Subcutaneous abdominal adipose tissue (tissue), 5 donors: ENCODE results near the gene OPN1LW.

Experiments used
- H3K27ac ChIP-seq: one replicate; pipeline ENCODE4 v1.7.0; 2013; ENCODE audit warnings: low read depth, mild to moderate bottlenecking, inconsistent platforms, low read length, moderate library complexity
- H3K27me3 ChIP-seq, 5 donors: one replicate each; pipeline ENCODE4 v1.7.0; 2013; ENCODE audit warnings: low read length in 5 of 5, inconsistent platforms in 1 of 5; ENCODE audit not compliant: control insufficient read depth in 5 of 5, insufficient read depth in 4 of 5
- H3K36me3 ChIP-seq, 5 donors: one replicate each; pipeline ENCODE4 v1.7.0; 2013; ENCODE audit warnings: low read length in 5 of 5; ENCODE audit not compliant: control insufficient read depth in 5 of 5, insufficient read depth in 5 of 5
- H3K4me1 ChIP-seq, 5 donors: one replicate each; pipeline ENCODE4 v1.7.0; 2013; ENCODE audit warnings: low read length in 5 of 5, mild to moderate bottlenecking in 3 of 5, moderate library complexity in 1 of 5; ENCODE audit not compliant: control insufficient read depth in 5 of 5, insufficient read depth in 5 of 5
- H3K4me3 ChIP-seq, 5 donors: one replicate each; pipeline ENCODE4 v1.7.0; 2013; ENCODE audit warnings: low read length in 5 of 5, low read depth in 1 of 5
- H3K9ac ChIP-seq, 5 donors: one replicate each; pipeline ENCODE4 v1.7.0; 2013; ENCODE audit warnings: low read length in 5 of 5, mild to moderate bottlenecking in 4 of 5, moderate library complexity in 3 of 5
- H3K9me3 ChIP-seq, 5 donors: one replicate each; pipeline ENCODE4 v1.7.0; 2013; ENCODE audit warnings: low read length in 5 of 5; ENCODE audit not compliant: control insufficient read depth in 5 of 5
- donor health status: healthy.
- donor health status: healthy.
- donor health status: healthy.
- donor health status: healthy.
- donor health status: healthy.

Gene OPN1LW

DNA sequence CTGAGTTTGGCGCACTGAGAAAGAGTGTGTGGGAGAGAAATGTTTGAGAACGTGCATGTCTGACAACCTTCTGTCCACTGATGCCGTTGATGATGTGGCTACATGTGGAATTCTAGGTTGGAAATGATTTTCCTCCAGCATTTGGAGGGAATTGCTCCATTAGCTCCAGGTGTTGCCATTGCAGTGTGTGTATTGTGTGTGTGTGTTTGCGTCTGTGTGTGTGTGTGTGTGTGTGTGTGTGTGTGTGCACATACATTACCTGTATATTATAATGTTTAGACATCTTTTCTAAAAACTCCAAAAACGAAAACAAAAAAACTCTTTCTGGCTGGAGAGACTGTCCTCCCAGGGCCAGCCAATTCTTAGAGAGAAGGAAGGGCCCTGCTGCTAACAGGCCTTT is 28.3 kb upstream of the OPN1LW start:
- Histone ChIP-seq H3K9me3 (peaks cover 0 to 8% (median 3%) of the 10 kb centered on the region in 5 donors), H3K4me3 (no peak overlapping the region), H3K4me1 (no peaks in the 10 kb centered on the region), H3K36me3 (no peaks in the 10 kb centered on the region), H3K27me3 (peaks cover 2 to 10% (median 6%) of the 10 kb centered on the region in 5 donors), H3K27ac (no peak overlapping the region), H3K9ac (no peak overlapping the region)

DNA sequence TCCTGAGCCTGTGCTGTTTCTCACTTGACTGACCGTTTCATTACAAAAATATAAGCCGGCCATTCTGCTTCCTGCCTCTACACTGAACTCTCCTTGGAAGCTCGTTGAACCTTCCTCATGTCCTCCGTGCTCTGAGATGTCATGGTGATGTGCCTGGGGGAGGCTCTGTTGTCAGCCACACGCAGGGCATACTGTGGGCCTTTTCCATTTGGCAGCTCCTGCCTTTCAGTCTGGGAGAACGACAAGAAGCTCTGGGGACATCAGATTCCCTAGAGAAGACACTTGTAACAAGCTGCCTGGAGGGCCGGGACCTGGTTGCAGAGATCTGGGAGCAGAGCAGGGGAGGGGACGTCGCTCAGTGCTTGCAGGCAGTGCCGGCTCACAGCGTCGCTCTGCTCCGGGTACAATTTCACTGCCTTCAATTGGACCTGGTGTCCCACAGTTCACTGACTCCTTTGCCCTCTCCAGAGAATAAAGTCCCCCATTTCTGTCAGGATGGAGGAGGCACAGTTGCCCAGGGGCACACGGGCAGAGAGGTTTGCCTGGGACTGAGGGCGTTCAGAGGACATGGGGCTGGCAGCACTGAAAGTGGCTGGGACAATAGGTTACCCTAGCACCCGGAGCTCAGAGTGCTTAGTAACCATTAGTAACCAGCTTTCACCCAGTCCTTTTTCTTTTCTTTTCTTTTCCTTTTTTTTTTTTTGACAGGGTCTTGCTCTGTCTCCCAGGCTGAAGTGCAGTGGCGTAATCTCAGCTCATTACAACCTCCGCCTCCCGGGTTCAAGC is 27.4 kb upstream of the OPN1LW start:
- Histone ChIP-seq H3K9ac (no peak overlapping the region), H3K36me3 (no peaks in the 10 kb centered on the region), H3K27ac (no peak overlapping the region), H3K9me3 (peaks cover 0 to 11% (median 3%) of the 10 kb centered on the region in 5 donors), H3K4me1 (peaks cover 0 to 4% (median 0%) of the 10 kb centered on the region in 5 donors), H3K27me3 (peaks cover 2 to 13% (median 6%) of the 10 kb centered on the region in 5 donors), H3K4me3 (no peak overlapping the region)

DNA sequence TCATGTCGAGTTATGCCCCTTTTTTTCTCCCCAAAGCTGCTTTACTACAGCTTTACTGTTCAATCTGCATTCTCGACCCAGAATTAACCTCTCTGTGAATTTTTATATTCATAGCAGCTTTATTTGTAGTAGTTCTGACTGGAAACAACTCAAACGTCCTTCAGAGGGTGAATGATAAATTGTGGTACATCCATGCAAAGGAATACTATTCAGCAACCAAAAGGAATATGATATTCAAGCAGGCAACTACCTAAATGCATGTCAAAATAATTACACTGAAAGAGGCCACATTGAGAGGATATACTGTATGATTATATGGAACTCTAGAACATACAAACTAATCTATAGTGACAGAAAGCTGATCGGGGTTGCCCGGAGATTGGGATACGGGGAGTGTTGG is 26.5 kb upstream of the OPN1LW start:
- H3K4me1 ChIP-seq, result peaks cover 0 to 8% (median 2%) of the 10 kb centered on the region in 5 donors
- H3K9me3 ChIP-seq, result peaks cover 0 to 11% (median 3%) of the 10 kb centered on the region in 5 donors
- no peak overlapping the region for H3K4me3 ChIP-seq
- no peaks in the 10 kb centered on the region for H3K36me3 ChIP-seq
- H3K27ac ChIP-seq, result no peak overlapping the region
- H3K27me3 ChIP-seq, result peaks cover 4 to 16% (median 12%) of the 10 kb centered on the region in 5 donors
- H3K9ac ChIP-seq, result no peak overlapping the region

DNA sequence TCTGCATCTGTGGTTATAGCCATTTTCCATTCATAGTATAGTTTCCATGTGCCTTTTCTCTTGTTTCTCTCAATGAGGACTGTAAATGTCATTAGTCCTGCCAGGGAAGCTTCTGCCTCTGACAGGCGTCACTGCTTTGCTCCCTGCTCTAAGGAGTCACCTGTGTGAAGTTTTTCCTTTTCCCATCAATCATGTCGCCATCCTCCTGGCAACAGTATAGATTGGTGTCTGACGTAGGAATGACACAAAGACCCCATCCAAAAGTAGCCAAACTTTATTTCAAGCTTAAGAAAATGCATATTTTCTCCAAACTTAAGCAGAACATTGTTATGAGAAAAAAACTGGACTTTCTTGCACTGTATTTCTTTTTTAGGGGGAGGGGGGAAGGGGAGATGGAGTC is 23.5 kb upstream of the OPN1LW start:
- no peak overlapping the region for H3K9ac ChIP-seq
- H3K36me3 ChIP-seq, result no peaks in the 10 kb centered on the region
- H3K27me3 ChIP-seq, result peaks cover 8 to 18% (median 9%) of the 10 kb centered on the region in 5 donors
- H3K9me3 ChIP-seq, result peaks cover 0 to 11% (median 3%) of the 10 kb centered on the region in 5 donors
- no peak overlapping the region for H3K27ac ChIP-seq
- peaks cover 0 to 8% (median 2%) of the 10 kb centered on the region in 5 donors for H3K4me1 ChIP-seq
- H3K4me3 ChIP-seq, result no peak overlapping the region

DNA sequence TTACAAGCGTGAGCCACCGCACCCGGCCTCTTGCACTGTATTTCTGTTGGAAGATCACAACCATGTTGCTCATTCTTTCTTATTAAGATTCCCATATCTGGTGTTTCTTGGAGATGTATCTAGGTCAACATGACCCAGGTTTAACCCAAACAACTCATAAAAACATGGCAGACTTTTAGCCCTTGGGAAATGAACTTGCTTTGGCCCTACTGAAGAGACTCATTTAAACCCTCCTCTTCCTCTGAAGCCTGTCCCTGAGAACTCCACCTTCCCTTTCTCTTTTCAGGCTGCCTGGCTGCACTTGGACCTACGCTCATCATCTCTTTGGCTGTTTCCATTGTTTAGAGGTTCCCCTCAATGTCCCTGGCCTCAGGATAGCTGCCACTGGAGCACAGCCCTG is 22.8 kb upstream of the OPN1LW start:
- H3K36me3 ChIP-seq, result no peaks in the 10 kb centered on the region
- peaks cover 0 to 15% (median 3%) of the 10 kb centered on the region in 5 donors for H3K9me3 ChIP-seq
- no peak overlapping the region for H3K4me3 ChIP-seq
- H3K4me1 ChIP-seq, result peaks cover 0 to 8% (median 2%) of the 10 kb centered on the region in 5 donors
- H3K27ac ChIP-seq, result peak overlapping the region; percentile 24
- no peak overlapping the region for H3K9ac ChIP-seq
- H3K27me3 ChIP-seq, result peaks cover 9 to 18% (median 14%) of the 10 kb centered on the region in 5 donors

DNA sequence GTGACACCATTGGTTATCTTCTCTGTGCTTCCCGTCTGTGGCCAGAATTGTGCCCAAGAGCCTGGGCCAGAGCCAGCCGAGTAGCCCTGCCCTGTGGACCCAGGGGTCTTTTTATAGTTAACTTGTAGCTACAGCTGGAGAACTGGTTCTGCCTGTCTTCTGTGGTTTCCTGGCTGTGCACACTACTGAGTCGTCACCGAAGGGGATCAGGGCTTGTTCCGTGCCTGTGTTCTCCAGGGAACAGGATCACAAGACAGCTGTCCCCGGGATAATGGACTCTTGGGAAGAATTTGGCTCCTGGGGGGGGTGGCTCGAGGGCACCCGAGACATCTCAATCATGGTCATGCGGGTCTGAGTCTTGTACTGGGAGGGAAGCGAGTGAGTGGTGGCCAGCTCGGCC is 22.1 kb upstream of the OPN1LW start:
- Histone ChIP-seq H3K4me3 (no peak overlapping the region), H3K36me3 (no peaks in the 10 kb centered on the region), H3K9ac (no peak overlapping the region), H3K27ac (peak overlapping the region; percentile 24), H3K27me3 (peaks cover 9 to 20% (median 14%) of the 10 kb centered on the region in 5 donors), H3K9me3 (peaks cover 0 to 18% (median 3%) of the 10 kb centered on the region in 5 donors), H3K4me1 (peaks cover 0 to 8% (median 2%) of the 10 kb centered on the region in 5 donors)

DNA sequence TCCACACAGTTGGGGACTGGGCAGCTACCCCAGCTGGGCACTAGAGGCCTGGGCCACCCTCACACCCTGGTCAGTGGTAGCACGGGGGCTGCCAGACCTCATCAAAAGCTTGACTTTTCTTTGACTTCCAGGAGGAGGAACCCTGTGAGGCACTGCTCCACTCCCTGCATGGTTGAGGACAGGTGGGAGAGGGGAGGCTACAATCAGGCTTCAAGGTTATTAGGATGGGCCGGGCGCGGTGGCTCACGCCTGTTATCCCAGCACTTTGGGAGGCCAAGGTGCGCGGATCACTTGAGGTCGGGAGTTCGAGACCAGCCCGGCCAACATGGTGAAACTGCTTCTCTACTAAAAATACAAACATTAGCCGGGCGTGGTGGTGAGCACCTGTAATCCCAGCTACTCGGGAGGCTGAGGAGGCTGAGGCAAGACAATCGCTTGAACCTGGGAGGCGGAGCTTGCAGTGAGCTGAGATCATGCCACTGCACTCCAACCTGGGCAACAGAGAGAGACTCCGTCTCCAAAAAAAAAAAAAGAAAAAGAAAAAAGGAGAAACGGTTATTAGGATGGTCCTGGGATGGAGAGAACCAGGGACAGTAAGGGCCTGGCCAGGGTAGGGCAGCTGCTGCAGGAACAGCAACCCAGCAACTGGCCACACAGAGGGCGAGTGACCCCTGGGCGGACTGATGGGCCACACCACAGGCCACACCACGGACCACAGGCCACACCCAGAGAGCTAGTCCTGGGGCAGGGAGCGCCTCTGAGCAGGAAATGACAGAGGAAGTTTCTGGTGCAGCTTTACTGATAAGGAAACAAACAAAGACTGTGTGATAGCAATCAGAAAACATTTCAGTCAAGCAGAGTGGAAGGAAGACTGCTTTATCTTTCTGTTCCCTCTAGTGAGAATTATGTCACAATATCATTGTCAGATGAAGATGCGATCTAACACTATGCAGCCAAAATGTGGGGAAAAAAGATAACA is 20.5 kb upstream of the OPN1LW start:
- H3K36me3 ChIP-seq, result no peaks in the 10 kb centered on the region
- no peak overlapping the region for H3K9ac ChIP-seq
- no peak overlapping the region for H3K4me3 ChIP-seq
- H3K4me1 ChIP-seq, result peaks cover 0 to 8% (median 2%) of the 10 kb centered on the region in 5 donors
- no peak overlapping the region for H3K27ac ChIP-seq
- peaks cover 5 to 17% (median 14%) of the 10 kb centered on the region in 5 donors for H3K27me3 ChIP-seq
- peaks cover 0 to 13% (median 3%) of the 10 kb centered on the region in 5 donors for H3K9me3 ChIP-seq

DNA sequence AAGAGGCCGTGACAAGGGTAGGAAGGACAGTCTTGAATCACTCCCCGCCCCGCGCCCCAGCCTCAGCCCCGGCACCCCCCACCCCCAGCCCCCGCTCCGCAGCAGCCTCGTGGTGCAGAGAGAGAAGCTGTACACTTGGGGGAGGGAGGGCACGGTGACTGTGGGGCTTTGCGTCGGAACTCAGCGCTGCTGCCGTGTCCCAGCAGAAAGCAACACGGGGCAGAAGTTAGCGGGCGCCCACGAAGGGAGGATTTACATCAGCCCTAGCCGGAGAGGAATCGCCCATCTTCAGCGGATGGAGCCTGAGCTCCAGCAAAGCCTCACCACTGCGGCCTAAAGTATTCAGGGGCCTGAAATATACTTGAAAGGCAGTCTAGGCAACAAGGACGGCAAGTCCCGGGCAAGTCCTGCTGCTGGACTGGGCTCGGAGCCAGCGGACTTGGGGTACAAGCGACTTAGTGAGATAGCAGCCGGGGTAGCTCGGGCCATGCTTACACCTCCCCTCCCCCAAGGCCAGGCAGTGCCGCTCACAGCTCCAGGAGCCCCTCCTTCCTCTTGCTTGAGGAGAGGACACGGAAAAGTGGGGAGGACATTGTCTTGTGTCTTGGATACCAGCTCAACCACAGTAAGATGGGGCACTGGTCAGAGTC is 18.5 kb upstream of the OPN1LW start:
- H3K9ac ChIP-seq, result no peak overlapping the region
- no peaks in the 10 kb centered on the region for H3K36me3 ChIP-seq
- no peak overlapping the region for H3K27ac ChIP-seq
- H3K4me1 ChIP-seq, result peaks cover 0 to 8% (median 2%) of the 10 kb centered on the region in 5 donors
- H3K27me3 ChIP-seq, result peaks cover 5 to 17% (median 14%) of the 10 kb centered on the region in 5 donors
- H3K4me3 ChIP-seq, result no peak overlapping the region
- H3K9me3 ChIP-seq, result peaks cover 0 to 11% (median 1%) of the 10 kb centered on the region in 5 donors

DNA sequence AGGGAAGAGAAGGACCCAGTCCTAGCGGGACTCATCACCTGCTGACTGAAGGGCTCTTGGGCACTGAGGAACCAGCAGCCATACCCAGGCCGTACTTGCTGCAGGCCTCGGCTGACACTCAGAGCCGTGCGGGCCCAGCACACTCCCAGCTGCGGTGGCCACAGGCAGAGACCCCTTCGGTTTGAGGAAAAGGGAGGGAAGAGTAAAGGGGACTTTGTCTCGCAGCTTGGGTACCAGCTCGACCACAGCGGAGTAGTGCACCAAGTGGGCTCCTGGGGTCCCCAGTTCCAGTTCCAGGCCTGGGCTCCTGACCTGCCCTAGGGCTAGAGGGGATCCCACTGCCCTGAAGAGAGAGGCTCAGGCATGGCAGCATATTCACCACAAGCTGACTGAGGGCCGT is 17.9 kb upstream of the OPN1LW start:
- Histone ChIP-seq H3K27me3 (peaks cover 5 to 17% (median 14%) of the 10 kb centered on the region in 5 donors), H3K36me3 (no peaks in the 10 kb centered on the region), H3K4me3 (no peak overlapping the region), H3K4me1 (peaks cover 0 to 8% (median 2%) of the 10 kb centered on the region in 5 donors), H3K27ac (no peak overlapping the region), H3K9ac (no peak overlapping the region), H3K9me3 (peaks cover 0 to 10% (median 0%) of the 10 kb centered on the region in 5 donors)
